A172 (cell line): Measurements from ENCODE around the gene DROSHA. TPM values are rescaled to one million over a fixed set of nuclear protein-coding genes. Genes with fewer than 3 reads are reported as not detected.

Source experiments
- DNase-seq: peaks from one replicate; pipeline ENCODE4 v3.0.0-alpha.2; 2015; ENCODE audit warnings: low spot score
- total RNA-seq: library from RNA; depleted of rRNA; stranded (reverse); fragments of >200 nt; shearing (Covaris generic); gene quantifications from 2 replicates; pipeline ENCODE4 v1.2.3, GENCODE V29; 2014

DROSHA gene
- total RNA-seq, 1 experiment from 2014 or later, result 47.8 TPM

DNA sequence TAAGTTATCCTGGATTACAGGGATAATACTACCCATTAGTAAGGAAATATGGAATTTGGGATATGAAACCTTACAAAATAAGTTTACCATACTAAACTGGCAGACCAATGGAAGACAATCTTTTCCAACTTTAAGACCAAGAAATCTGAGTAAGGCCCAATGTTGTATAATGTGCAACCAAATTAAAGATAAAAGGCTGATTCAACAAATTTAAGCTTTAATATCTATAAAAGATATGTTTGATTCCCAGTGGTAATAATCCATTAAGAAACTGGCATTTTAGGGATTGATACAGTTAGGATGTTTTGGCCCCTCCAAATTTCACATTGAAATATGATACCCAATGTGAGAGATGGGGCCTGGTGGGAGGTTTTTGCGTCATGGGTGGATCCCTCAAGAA lies 66.6 kb downstream of the DROSHA start:
- no peak for DNase-seq

- no peak for DNase-seq
Observed at GRCh38 chr5:31464081-31464480, 67.8 kb downstream of the DROSHA start.

- no peak for DNase-seq
Observed at GRCh38 chr5:31463351-31463750, 68.5 kb downstream of the DROSHA start.

DNA sequence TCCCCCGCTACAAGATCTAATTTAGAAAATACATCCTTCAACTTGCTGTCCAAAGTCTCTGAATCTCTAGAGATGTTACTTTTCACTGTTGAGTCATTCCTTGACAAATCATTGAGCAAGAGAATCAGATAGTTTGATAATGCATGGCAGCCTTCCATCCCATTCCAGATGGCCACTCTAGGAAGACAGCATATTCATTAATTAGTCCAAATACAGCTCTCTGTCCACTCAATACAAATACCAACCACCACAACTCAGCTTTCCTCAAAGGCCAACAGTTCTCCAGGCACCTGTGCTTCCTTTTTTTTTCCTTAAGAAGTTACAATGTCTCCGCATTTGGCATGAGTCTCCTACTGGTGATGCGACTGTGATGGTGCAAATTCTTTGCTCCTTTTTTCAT lies 72.3 kb downstream of the DROSHA start:
- no peak for DNase-seq

GRCh38 chr5:31455172-31455571 lies 76.7 kb downstream of the DROSHA start:
- DNase-seq, result no peak

- DNase-seq, result no peak
Observed at GRCh38 chr5:31453522-31453921, 78.4 kb downstream of the DROSHA start.

DNA sequence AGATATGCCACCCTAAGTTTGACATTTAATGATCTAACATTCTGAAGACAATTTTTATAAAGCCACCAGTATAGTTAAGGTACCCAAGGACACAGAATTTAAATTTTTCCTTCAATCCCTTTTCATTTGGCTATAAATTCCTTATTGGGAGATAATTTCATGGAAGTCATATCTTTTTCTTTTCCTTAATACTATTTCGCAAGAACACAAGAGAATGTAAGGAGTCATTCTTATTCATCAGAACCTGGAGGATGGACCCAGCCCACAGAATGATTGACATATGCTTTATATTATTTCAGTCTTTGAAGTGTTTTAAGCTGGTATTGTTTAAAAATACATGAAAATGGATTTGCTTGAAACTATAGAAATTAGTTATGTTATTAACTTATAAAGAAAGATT lies 79.6 kb downstream of the DROSHA start:
- no peak for DNase-seq

- no peak for DNase-seq
Observed at GRCh38 chr5:31449962-31450361, 81.9 kb downstream of the DROSHA start.

- peak; percentile 29 for DNase-seq
Observed at GRCh38 chr5:31449174-31449573, 82.7 kb downstream of the DROSHA start.

DNA sequence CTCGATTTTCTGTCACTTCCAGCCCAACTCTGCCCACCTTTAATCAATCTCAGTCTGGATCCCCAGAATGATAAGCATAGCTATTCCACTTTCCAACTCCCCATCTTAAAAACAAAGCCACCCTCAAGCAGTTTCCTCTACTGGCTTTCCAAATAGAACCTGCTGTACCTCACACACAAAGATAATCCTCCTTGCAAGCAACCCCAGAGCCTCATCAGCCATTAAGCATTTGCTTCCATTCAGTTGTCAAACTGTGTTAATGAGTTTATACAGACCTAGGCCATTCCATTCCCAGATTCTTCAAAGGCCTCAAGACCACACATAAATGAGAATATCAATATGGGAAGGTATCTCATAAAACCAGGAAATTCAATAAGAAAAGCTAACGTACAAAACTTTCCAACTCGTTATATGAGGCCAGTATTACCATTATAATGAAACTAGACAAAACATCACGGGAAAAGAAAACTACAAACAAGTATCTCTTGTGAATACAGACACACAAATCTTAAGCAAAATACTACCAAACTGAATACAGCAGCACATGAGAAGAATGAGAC lies 86.8 kb downstream of the DROSHA start:
- DNase-seq, result no peak

DNA sequence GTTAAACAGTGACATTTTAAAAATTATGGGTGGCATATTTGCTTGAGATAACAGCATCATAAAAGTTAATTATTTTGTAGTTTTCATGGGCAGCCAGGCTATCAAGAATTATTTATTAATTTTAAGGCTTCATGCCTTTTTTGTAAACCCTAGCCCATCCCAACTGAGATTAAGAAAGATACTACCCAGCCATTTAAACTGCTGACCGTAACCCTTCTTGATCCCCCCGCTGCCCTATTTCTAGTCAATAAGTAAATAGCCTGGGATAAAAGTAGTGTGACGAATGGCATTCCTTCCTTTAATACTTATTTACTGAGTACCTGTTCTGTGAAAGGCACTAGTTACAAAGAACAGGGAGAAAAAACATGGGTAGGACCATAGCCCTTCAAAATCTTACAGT lies 88.3 kb downstream of the DROSHA start:
- DNase-seq, result no peak

DNA sequence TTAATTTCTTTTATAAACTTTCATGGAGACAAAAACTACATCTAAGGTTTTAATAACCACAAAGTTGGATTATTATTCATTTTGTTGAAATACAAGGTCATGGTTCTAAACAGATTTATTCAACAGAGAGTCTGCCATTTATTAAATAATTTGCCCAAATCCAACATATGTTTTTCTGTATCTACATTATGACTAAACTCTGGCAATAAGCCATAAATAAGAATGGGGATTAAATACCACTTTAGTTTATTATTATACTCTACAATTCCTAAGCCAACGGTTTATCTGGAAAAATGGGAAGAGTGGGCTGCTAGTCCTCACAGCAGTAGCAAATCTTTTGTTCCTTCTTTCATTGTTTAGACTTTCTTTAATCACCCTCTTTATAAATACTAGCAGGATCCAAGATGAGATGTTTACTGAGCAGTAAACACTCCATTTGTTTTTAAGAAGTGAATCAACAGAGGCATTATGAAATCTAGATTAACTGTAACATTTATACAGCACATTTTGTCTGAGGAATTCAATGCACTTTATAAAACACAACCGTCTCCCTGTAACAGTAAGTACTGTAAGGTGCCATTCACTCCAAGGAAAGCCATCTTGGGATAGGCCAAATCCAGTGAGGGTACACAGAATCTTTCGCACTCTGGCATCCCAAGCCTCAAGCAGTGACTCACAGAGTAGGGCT lies 89.7 kb downstream of the DROSHA start:
- no peak for DNase-seq

DNA sequence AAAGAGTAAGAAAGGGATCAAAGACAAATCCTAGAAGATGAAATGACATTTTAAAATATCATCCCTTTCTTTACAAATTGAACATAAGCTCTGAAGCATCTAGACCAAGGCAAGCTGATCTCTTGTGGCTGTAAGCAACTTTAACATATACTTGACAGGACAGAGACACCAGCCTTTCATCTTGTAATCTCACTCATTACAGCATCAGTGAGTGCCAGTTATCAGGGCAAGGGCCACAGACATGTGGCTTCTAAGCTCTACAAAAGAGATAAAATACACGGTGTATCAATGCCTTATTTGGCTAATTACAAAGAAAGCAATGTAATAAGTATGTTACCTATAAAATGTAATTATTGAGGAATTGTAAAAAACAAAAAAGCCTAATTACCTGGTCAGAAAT lies 95.0 kb downstream of the DROSHA start:
- no peak for DNase-seq

DNA sequence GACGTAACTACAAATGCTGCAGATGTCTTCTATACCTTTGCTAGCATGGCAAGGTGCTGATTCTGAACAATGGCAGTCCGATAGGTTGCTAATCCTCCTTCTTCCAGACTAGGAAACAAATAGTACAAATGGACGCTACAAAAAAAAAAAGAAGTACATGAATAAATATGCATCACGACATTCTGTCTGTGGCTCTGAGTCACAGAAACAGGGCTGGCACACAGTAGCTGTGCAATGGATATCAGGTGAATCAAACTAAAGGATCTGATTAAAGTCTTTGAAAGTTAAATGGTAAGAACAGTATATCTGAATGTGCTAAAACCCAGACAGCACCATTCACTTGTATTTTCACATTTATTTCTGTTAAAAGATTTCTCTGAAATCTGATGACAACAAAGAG lies 96.2 kb downstream of the DROSHA start:
- DNase-seq, result no peak

GRCh38 chr5:31434898-31435297 lies 97.0 kb downstream of the DROSHA start:
- no peak for DNase-seq

- DNase-seq, result no peak
Observed at GRCh38 chr5:31433229-31433628, 98.7 kb downstream of the DROSHA start.

- no peak for DNase-seq
Observed at GRCh38 chr5:31427724-31428309, 104.1 kb downstream of the DROSHA start.

DNA sequence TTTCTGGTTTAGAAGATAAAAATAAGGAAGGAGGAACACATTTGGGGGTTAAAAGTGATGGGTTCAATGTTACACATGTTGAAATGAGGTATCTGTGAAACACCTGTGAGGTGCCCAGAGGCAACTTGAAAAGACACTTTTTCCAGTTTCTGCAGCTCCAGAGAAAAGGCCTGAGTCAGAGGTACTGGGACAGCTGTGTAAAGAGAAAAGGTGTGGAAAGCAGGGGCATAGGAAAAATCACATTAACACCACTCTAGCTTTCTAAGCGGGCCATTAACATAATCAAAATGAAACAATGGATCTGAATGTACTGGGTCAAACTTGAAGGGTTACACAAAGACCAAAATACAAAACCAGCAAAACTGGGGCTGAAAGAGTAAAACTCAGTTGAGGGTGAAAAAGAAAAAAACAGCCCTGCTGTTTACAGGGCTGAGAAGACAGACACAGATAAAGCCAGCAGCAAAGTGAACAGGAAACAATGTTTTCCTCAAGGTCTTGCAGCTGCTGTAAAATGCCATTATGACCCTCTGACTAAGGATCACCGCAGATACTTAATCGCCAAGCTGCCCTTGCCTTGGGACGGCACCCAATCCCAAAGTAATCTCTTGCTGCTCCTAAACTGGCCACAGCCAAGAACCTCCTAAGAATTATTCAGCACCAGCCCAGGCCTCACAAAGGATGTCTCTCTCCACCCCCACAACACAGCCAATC lies 104.7 kb downstream of the DROSHA start:
- no peak for DNase-seq

DNA sequence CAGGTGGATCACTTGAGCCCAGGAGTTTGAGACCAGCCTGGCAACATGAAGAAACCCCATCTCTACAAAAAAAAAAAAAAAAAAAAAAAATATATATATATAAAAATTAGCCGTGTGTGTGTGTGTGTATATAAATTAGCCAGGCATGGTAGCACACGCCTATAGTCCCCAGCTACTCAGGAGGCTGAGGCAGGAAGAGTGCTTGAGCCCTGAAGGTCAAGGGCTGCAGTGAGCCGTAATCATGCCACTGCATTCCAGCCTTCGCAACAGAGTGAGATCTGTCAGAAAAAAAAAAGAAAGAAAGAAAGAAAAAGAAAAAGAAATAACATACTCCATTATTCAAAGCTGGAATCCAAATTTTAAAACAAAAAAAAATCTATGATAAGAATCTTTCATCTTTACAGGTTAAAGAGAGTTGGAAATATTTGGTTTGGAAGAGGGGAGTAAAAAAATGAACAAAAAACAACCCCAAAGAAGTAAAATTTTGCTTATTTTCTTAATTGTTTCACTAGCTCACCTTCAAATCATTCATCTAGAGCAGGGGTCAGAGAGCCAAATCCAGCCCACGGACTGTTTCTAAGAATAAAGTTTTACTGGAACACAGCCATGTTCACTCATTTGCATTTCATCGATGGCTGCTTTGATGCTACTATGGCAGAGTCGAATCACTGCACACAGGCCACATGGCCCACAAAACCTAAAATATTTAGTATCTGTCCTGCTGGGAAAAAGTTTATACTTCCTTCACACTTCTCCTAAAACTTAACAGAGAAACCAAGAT lies 109.9 kb downstream of the DROSHA start:
- DNase-seq, result no peak

GRCh38 chr5:31417512-31417911 lies 114.4 kb downstream of the DROSHA start:
- DNase-seq, result no peak

DNA sequence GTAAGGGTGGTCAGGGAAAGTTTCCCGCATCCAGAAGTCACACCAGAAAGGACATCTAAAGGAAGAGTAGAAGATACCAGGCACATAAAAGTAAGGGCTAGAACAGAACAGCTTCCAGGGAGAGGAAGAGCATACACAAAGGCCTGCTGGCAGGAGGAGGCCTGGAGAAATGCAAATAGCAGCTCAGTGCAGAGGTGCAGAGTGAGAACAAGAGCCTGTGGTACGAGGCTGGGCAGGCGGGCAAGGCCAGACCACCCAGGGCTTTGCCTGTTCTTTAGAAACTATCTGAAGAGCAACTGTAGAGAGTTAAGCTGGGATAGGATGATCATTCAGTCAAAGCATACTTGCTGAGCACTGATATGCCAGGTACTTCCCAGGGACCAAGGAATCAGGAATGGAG lies 115.3 kb downstream of the DROSHA start:
- no peak for DNase-seq

DNA sequence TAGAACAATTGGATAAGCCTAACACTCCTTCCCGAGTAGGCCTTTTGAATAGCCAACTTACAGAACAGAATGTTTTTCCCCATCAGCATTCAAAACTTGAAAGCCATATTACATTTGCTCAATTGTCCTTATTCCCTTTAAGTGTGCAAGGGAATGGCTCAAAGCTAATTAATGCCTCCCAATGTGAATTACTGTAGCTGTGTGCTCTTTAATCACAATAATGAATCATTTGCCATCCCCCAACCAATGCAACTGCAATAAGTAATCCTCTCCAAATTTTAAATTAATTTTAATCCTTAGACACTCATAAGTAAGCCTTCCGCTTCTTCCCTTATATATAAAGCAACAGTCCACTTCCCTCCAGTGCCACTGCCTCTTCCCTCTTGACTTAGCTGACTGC lies 115.9 kb downstream of the DROSHA start:
- DNase-seq, result no peak
